ENCODE measurements around the gene CCDC97.

CCDC97 gene

GRCh38 chr19:41298348-41298964, 11.5 kb upstream of the CCDC97 start:
- no peak for DNase-seq (ENCODE audit: low spot score)

GRCh38 chr19:41299046-41299754, 10.8 kb upstream of the CCDC97 start:
- no peak for DNase-seq (ENCODE audit: low spot score)

- DNase-seq (ENCODE audit: low spot score): no peak
Measured at GRCh38 chr19:41299755-41300089, 10.2 kb upstream of the CCDC97 start.

- DNase-seq (ENCODE audit: low spot score): no peak
Measured at GRCh38 chr19:41300555-41300954, 9.4 kb upstream of the CCDC97 start.

- no peak for DNase-seq (ENCODE audit: low spot score)
Measured at GRCh38 chr19:41302624-41303351, 7.2 kb upstream of the CCDC97 start.

- no peak for DNase-seq (ENCODE audit: low spot score)
Measured at GRCh38 chr19:41303954-41304353, 6.0 kb upstream of the CCDC97 start.

- DNase-seq (ENCODE audit: low spot score): no peak
Measured at GRCh38 chr19:41304706-41305483, 5.1 kb upstream of the CCDC97 start.

GRCh38 chr19:41305927-41306793, 3.8 kb upstream of the CCDC97 start:
- DNase-seq (ENCODE audit: low spot score): no peak

- no peak for DNase-seq (ENCODE audit: low spot score)
Measured at GRCh38 chr19:41307090-41307875, 2.7 kb upstream of the CCDC97 start.

GRCh38 chr19:41307954-41308449, 2.0 kb upstream of the CCDC97 start:
- no peak for DNase-seq (ENCODE audit: low spot score)

GRCh38 chr19:41308450-41309179, 1.4 kb upstream of the CCDC97 start:
- DNase-seq (ENCODE audit: low spot score): peak; percentile 81

- DNase-seq (ENCODE audit: low spot score): no peak
Measured at GRCh38 chr19:41309180-41310032, 566 bp upstream of the CCDC97 start.

- no peak for DNase-seq (ENCODE audit: low spot score)
Measured at GRCh38 chr19:41311072-41311471, 1.1 kb downstream of the CCDC97 start.

- no peak for DNase-seq (ENCODE audit: low spot score)
Measured at GRCh38 chr19:41311613-41312012, 1.6 kb downstream of the CCDC97 start.

- no peak for DNase-seq (ENCODE audit: low spot score)
Measured at GRCh38 chr19:41316306-41316920, 6.4 kb downstream of the CCDC97 start.

GRCh38 chr19:41318696-41319499, 8.9 kb downstream of the CCDC97 start:
- DNase-seq (ENCODE audit: low spot score): no peak

- no peak for DNase-seq (ENCODE audit: low spot score)
Measured at GRCh38 chr19:41319500-41320184, 9.7 kb downstream of the CCDC97 start.

All from LoVo (cell line).